Progenitor cell of endocrine pancreas (in vitro differentiated cells): ENCODE results near the gene LTBP3. TPM values are rescaled to one million over a fixed set of nuclear protein-coding genes. Genes with fewer than 3 reads are reported as not detected.
A peak's percentile ranks its signal among the peaks of the same experiment; 100 is the strongest.

Experiments
- DNase-seq: peaks from one replicate; pipeline ENCODE4 v3.0.0; 2021; ENCODE audit warnings: low spot score; ENCODE audit not compliant: unreplicated experiment
- H3K27ac Mint-ChIP-seq: 2 replicates; pipeline ENCODE4 v1.8.0; 2021; ENCODE audit warnings: mild to moderate bottlenecking, moderate library complexity, mixed read lengths
- H3K27me3 Mint-ChIP-seq: 2 replicates; pipeline ENCODE4 v1.8.0; 2021; ENCODE audit warnings: mixed read lengths
- H3K36me3 Mint-ChIP-seq: 2 replicates; pipeline ENCODE4 v1.8.0; 2022; ENCODE audit warnings: mixed read lengths; ENCODE audit not compliant: insufficient read depth
- H3K4me1 Mint-ChIP-seq: 2 replicates; pipeline ENCODE4 v1.8.0; 2021; ENCODE audit warnings: low read depth, mixed read lengths
- H3K4me3 Mint-ChIP-seq: 2 replicates; pipeline ENCODE4 v1.8.0; 2021; ENCODE audit warnings: low read depth, mild to moderate bottlenecking, moderate library complexity, mixed read lengths
- H3K9me3 Mint-ChIP-seq: 2 replicates; pipeline ENCODE4 v1.8.0; 2021; ENCODE audit warnings: low read depth, mixed read lengths
- long read RNA-seq: library from polyadenylated mRNA; unstranded; transcript quantifications from one replicate; pipeline ENCODE4 v2.0.0, GENCODE V29; 2020
- total RNA-seq: library from RNA; stranded (reverse); gene quantifications from 2 replicates; pipeline ENCODE4 v1.2.1, GENCODE V29; 2021
- TF ChIP-seq, protein P1 (sequence below): fragments of 200-600 bp; sonication (generic); IDR thresholded peaks from one replicate; pipeline ENCODE4 v1.5.0; 2021; ENCODE audit warnings: antibody characterized with exemption, mild to moderate bottlenecking; ENCODE audit not compliant: unreplicated experiment

Gene LTBP3
- total RNA-seq, result 55.3 and 57.7 TPM in 2 replicates
- long read RNA-seq, result 0 reads

DNA sequence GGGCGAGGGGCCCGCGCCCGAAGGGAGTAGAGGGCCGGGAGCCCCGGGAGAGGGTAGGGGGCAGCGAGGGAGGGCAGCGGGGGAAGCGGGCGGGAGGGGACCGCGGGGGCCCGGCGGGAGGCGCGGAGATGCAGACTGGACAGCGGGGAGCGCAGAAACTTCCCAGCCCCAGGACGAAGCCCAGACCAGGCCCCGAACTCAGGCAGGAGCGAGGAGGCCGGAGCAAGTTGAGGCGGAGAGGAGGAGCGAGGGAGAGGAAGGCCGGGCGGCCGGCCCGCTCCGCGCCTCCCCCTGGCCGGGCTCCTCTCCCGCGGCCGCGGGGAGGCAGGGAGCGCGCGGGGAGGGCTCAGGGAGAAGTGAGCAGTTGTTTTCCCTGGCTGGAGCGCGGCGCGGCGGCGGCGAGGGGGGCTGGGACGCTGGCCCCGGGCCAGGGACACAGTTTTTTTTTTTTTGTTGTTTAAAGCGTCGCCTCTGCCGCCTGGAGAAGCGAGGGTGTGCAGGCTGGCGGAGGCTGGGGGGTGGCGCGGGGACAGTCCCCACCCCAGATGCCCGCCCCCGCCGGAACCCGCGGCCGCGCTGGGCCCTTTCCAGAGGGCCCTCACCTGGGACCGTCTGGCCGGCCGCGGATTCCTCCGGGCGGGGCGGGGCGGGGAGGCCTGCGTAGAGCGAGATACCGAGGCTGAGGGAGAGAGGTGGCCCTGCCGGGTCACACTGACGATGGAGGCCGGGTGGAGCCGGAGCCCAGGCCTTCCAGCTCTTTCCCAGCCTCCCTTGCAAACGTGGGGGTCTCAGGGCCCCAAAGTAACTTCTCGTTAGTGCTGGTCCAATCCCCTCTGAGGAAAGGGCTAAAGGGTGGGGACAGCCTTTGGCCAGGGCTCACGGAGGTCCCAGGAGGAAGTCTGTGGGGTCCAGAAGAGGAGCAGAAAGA lies at the start of gene LTBP3:
Gene LTBP3 (minus strand): TSS at position 358 of the 928 bp plus-strand sequence. CDS start 400 bp downstream, outside the sequence.
- Mint-ChIP-seq H3K4me1 (peaks cover 12% of the 10 kb centered on the region), H3K4me3 (peak within 1 kb of the TSS; percentile 71), H3K9me3 (no peaks in the 10 kb centered on the region), H3K27ac (peak within 1 kb of the TSS; percentile 90), H3K36me3 (no peaks in the 10 kb centered on the region), H3K27me3 (peaks cover 40% of the 10 kb centered on the region)
- TF ChIP-seq, protein P1, sequence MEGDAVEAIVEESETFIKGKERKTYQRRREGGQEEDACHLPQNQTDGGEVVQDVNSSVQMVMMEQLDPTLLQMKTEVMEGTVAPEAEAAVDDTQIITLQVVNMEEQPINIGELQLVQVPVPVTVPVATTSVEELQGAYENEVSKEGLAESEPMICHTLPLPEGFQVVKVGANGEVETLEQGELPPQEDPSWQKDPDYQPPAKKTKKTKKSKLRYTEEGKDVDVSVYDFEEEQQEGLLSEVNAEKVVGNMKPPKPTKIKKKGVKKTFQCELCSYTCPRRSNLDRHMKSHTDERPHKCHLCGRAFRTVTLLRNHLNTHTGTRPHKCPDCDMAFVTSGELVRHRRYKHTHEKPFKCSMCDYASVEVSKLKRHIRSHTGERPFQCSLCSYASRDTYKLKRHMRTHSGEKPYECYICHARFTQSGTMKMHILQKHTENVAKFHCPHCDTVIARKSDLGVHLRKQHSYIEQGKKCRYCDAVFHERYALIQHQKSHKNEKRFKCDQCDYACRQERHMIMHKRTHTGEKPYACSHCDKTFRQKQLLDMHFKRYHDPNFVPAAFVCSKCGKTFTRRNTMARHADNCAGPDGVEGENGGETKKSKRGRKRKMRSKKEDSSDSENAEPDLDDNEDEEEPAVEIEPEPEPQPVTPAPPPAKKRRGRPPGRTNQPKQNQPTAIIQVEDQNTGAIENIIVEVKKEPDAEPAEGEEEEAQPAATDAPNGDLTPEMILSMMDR, result no peak
- DNase-seq, result peak; percentile 47

DNA sequence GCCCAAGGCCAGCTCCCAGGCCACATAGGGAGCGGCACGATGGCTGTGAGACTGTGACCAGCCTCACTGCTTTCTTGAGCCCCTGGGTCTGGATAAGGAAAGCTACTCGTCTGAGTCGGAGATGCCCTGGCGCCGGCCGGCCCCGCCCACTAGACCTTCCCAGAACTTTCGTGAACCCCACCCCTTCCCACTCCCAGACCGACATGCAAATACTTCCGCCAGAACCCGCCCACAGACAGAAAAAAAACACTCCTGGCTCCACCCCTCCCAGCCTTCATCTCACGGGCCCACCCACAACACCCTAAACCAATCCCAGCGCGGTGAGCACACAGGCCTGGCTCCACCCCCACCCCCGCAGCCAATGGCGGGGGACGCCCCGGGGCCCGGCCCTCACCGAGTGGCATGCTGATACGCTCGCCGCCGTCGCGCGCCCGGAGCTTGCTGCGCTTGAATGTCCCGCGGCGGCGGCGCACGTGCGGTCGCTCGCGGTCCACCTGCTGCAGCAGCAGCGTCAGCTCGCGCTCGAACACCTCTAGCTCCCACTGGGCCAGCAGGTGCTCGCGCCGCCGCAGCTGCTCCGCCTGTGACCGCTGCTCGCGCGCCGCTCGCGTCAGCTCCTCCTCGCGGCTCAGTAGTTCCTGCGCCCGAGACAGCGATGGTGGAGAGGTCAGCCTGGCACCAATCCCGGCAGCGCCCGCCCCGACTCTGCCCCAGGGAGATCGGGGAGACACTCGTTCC lies 48.9 kb upstream of the LTBP3 start:
- peaks cover 28% of the 10 kb centered on the region for H3K36me3 Mint-ChIP-seq

DNA sequence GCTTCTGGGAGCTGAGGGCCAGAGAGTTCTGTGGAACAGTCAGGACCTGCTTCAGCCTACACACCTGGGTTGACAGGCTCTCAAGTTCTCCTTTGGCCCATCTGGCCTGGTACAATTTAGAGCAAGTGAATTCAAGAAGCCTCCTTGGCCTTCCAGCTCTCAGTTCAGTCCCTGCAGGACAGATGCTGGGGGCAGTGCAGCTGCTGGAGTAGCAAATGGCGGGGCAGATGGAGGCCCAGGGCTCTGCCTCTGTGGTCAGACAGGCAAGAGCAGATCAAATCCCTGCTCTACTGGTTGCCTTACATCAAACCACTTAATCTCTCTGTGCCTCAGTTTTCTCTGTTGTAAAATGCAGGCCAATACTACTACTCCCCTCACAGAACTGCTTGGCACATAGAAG lies 46.1 kb upstream of the LTBP3 start:
- TF ChIP-seq, protein P1, result no peak
- Mint-ChIP-seq H3K27ac (no peak overlapping the region), H3K4me1 (no peaks in the 10 kb centered on the region), H3K27me3 (no peaks in the 10 kb centered on the region), H3K36me3 (peaks cover 23% of the 10 kb centered on the region), H3K9me3 (no peaks in the 10 kb centered on the region), H3K4me3 (no peak overlapping the region)
- DNase-seq, result no peak

More for the DNA sequence above, 48.9 kb upstream of the LTBP3 start:
- peak; percentile 67 for DNase-seq
- no peaks in the 10 kb centered on the region for H3K9me3 Mint-ChIP-seq
- H3K4me3 Mint-ChIP-seq, result peak overlapping the region; percentile 16
- H3K4me1 Mint-ChIP-seq, result peaks cover 2% of the 10 kb centered on the region
- H3K27me3 Mint-ChIP-seq, result no peaks in the 10 kb centered on the region
- TF ChIP-seq, protein P1, result no peak
- no peak overlapping the region for H3K27ac Mint-ChIP-seq

DNA sequence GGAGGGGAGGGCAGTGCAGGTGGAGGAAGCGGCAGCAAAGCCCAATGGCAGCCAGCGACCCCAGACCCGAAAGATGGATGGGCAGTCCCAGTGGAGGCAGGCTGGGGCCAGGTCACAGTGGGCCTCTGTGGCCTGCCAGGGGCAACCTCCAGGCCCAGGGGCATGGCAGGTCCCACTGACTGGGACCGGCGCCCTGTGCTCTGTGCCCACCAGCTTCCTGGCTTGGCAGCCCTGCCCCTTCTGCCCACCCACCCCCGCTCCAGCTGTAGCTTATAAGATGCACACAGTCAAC lies 41.7 kb upstream of the LTBP3 start:
- DNase-seq, result no peak
- TF ChIP-seq, protein P1, result no peak
- Mint-ChIP-seq H3K36me3 (peaks cover 9% of the 10 kb centered on the region), H3K9me3 (no peaks in the 10 kb centered on the region), H3K4me3 (no peak overlapping the region), H3K4me1 (no peaks in the 10 kb centered on the region), H3K27ac (no peak overlapping the region), H3K27me3 (peaks cover 3% of the 10 kb centered on the region)

GRCh38 chr11:65599216-65599954 lies 41.2 kb upstream of the LTBP3 start:
- H3K36me3 Mint-ChIP-seq, result peaks cover 8% of the 10 kb centered on the region
- no peaks in the 10 kb centered on the region for H3K9me3 Mint-ChIP-seq
- no peak overlapping the region for H3K4me3 Mint-ChIP-seq
- DNase-seq, result no peak
- peaks cover 4% of the 10 kb centered on the region for H3K27me3 Mint-ChIP-seq
- H3K27ac Mint-ChIP-seq, result no peak overlapping the region
- TF ChIP-seq, protein P1, result no peak
- H3K4me1 Mint-ChIP-seq, result no peaks in the 10 kb centered on the region
